Astrocyte (in vitro differentiated cells and primary cell): ENCODE results near the gene UQCRFS1. TPM values are rescaled to one million over a fixed set of nuclear protein-coding genes. Genes with fewer than 3 reads are reported as not detected.

ENCODE experiments used
- DNase-seq: peaks from one replicate; pipeline ENCODE4 v3.0.0-alpha.2; 2010; ENCODE audit warnings: low read depth
- FAIRE-seq: peaks from 2 replicates; lab custom pipeline; 2011; peaks lifted over from hg19 to GRCh38; lab: Jason Lieb, UNC
- H2AFZ ChIP-seq: 2 replicates; pipeline ENCODE4 v1.6.0; 2012; ENCODE audit warnings: low read depth, low read length, inconsistent platforms
- H3K27ac ChIP-seq: 2 replicates; pipeline ENCODE4 v1.5.1; 2011; ENCODE audit warnings: low read depth, low read length, inconsistent platforms
- H3K27me3 ChIP-seq: 2 replicates; pipeline ENCODE4 v1.6.0; 2011; ENCODE audit warnings: low read length, inconsistent platforms; ENCODE audit not compliant: insufficient read depth
- H3K36me3 ChIP-seq: 2 replicates; pipeline ENCODE4 v1.5.1; 2011; ENCODE audit warnings: low read length, inconsistent platforms; ENCODE audit not compliant: insufficient read depth
- H3K4me1 ChIP-seq: 2 replicates; pipeline ENCODE4 v1.5.1; 2011; ENCODE audit warnings: low read length, inconsistent platforms; ENCODE audit not compliant: insufficient read depth
- H3K4me2 ChIP-seq: 2 replicates; pipeline ENCODE4 v1.6.0; 2012; ENCODE audit warnings: low read length, inconsistent platforms
- H3K4me3 ChIP-seq: 2 replicates; pipeline ENCODE4 v1.5.1; 2011; ENCODE audit warnings: low read depth, mild to moderate bottlenecking, low read length, inconsistent platforms; ENCODE audit not compliant: insufficient read depth
- H3K79me2 ChIP-seq: 2 replicates; pipeline ENCODE4 v1.6.0; 2012; ENCODE audit warnings: mild to moderate bottlenecking, low read length, inconsistent platforms; ENCODE audit not compliant: insufficient read depth
- H3K9ac ChIP-seq: 2 replicates; pipeline ENCODE4 v1.6.0; 2012; ENCODE audit warnings: mild to moderate bottlenecking, low read length, inconsistent platforms
- H3K9me3 ChIP-seq: 2 replicates; pipeline ENCODE4 v1.5.1; 2012; ENCODE audit warnings: low read depth, mild to moderate bottlenecking, low read length, inconsistent platforms; ENCODE audit not compliant: insufficient read depth
- H4K20me1 ChIP-seq: 2 replicates; pipeline ENCODE4 v1.6.0; 2012; ENCODE audit warnings: low read length, inconsistent platforms; ENCODE audit not compliant: insufficient read depth
- H3K27ac Mint-ChIP-seq: one replicate; pipeline ENCODE4 v1.8.0; 2021; ENCODE audit warnings: mild to moderate bottlenecking, mixed read lengths; ENCODE audit not compliant: unreplicated experiment
- H3K27me3 Mint-ChIP-seq: one replicate; pipeline ENCODE4 v1.8.0; 2021; ENCODE audit warnings: low read depth, mixed read lengths; ENCODE audit not compliant: unreplicated experiment
- H3K36me3 Mint-ChIP-seq: one replicate; pipeline ENCODE4 v1.8.0; 2021; ENCODE audit warnings: low read depth, mixed read lengths; ENCODE audit not compliant: unreplicated experiment
- H3K4me1 Mint-ChIP-seq: one replicate; pipeline ENCODE4 v1.8.0; 2021; ENCODE audit warnings: low read depth, mixed read lengths; ENCODE audit not compliant: unreplicated experiment
- H3K4me3 Mint-ChIP-seq: one replicate; pipeline ENCODE4 v1.8.0; 2021; ENCODE audit warnings: mild to moderate bottlenecking, moderate library complexity, mixed read lengths; ENCODE audit not compliant: unreplicated experiment
- H3K9me3 Mint-ChIP-seq: one replicate; pipeline ENCODE4 v1.8.0; 2021; ENCODE audit warnings: mild to moderate bottlenecking, mixed read lengths; ENCODE audit not compliant: unreplicated experiment
- EZH2 ChIP-seq: IDR thresholded peaks from 2 replicates; pipeline ENCODE4 v1.6.1; 2012; ENCODE audit warnings: mild to moderate bottlenecking, low read length, inconsistent platforms; ENCODE audit not compliant: insufficient read depth
- total RNA-seq: library from RNA; stranded (reverse); gene quantifications from 2 replicates; pipeline ENCODE4 v1.2.1, GENCODE V29; 2021
- TF ChIP-seq, protein P1 (sequence below): IDR thresholded peaks from 2 replicates; pipeline ENCODE4 v1.5.1; 2011; ENCODE audit warnings: low read depth, mild to moderate bottlenecking, inconsistent platforms, low read length, moderate library complexity; ENCODE audit not compliant: insufficient read depth

The UQCRFS1 gene
- total RNA-seq, 1 donor from 2014 or later: 33.1 TPM

DNA sequence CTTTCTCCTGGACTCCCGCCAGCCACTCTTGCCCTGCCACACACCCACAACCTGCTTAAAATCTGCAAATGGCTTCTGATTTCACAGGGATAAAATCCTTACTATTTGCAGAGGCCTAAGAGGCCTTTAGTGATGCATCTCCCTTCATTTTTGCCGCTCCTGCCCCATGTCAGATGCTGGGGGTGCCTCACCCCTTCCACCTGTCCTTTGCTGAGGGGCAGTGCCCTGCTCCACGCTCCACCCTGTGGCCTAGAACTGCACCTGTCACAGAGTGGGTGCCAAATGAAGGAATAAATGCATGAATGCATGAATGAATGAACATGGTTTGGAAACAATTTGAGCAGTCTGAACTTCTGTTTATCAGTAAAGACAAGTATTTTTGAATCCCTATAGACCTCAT is 34.1 kb upstream of the UQCRFS1 start:
- Mint-ChIP-seq H3K36me3 (no peaks in the 10 kb centered on the region), H3K27ac (no peak overlapping the region), H3K9me3 (no peaks in the 10 kb centered on the region), H3K4me3 (no peak overlapping the region), H3K4me1 (no peaks in the 10 kb centered on the region), H3K27me3 (peaks cover 28% of the 10 kb centered on the region)
- Histone ChIP-seq H3K27ac (no peak overlapping the region), H3K36me3 (no peaks in the 10 kb centered on the region), H3K9me3 (no peaks in the 10 kb centered on the region), H3K79me2 (no peaks in the 10 kb centered on the region), H3K4me1 (no peaks in the 10 kb centered on the region), H3K9ac (no peak overlapping the region), H3K4me3 (no peak overlapping the region), H4K20me1 (no peaks in the 10 kb centered on the region), H3K27me3 (no peaks in the 10 kb centered on the region), H3K4me2 (no peak overlapping the region), H2AFZ (no peak overlapping the region)
- FAIRE-seq (no peak), DNase-seq (no peak)
- TF ChIP-seq EZH2: no peak
- TF ChIP-seq, protein P1, sequence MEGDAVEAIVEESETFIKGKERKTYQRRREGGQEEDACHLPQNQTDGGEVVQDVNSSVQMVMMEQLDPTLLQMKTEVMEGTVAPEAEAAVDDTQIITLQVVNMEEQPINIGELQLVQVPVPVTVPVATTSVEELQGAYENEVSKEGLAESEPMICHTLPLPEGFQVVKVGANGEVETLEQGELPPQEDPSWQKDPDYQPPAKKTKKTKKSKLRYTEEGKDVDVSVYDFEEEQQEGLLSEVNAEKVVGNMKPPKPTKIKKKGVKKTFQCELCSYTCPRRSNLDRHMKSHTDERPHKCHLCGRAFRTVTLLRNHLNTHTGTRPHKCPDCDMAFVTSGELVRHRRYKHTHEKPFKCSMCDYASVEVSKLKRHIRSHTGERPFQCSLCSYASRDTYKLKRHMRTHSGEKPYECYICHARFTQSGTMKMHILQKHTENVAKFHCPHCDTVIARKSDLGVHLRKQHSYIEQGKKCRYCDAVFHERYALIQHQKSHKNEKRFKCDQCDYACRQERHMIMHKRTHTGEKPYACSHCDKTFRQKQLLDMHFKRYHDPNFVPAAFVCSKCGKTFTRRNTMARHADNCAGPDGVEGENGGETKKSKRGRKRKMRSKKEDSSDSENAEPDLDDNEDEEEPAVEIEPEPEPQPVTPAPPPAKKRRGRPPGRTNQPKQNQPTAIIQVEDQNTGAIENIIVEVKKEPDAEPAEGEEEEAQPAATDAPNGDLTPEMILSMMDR: no peak

DNA sequence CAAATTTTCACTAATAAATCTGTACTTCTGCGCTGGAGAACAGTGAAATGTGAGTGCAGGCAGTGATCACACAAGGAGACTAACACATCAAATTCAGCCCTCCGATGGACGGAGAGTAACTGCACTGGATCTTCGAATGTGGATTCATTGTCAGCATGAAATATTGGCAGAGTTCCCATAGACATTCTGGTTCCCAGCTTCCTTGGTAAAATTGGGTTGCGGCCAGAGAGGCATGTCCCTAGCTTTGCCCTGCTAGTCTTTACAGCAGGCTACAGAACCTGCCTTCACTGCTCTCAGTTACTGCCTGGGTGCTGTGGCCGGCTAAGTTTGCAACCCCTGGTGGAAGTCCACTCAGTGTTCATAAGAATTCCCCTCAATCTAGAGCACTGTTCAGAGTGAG is 32.3 kb upstream of the UQCRFS1 start:
- peaks cover 26% of the 10 kb centered on the region for H3K27me3 Mint-ChIP-seq
- TF ChIP-seq EZH2: no peak
- TF ChIP-seq, protein P1: no peak
- DNase-seq: no peak
- no peak for FAIRE-seq
- H3K4me1 Mint-ChIP-seq: no peaks in the 10 kb centered on the region
- Histone ChIP-seq H4K20me1 (no peaks in the 10 kb centered on the region), H3K79me2 (no peaks in the 10 kb centered on the region), H3K27ac (no peak overlapping the region), H3K4me3 (no peak overlapping the region), H3K9ac (no peak overlapping the region), H3K27me3 (no peaks in the 10 kb centered on the region), H3K4me1 (no peaks in the 10 kb centered on the region), H3K4me2 (no peak overlapping the region), H3K9me3 (no peaks in the 10 kb centered on the region), H2AFZ (no peak overlapping the region), H3K36me3 (no peaks in the 10 kb centered on the region)
- no peaks in the 10 kb centered on the region for H3K36me3 Mint-ChIP-seq
- no peak overlapping the region for H3K27ac Mint-ChIP-seq
- H3K4me3 Mint-ChIP-seq: no peak overlapping the region
- no peaks in the 10 kb centered on the region for H3K9me3 Mint-ChIP-seq

DNA sequence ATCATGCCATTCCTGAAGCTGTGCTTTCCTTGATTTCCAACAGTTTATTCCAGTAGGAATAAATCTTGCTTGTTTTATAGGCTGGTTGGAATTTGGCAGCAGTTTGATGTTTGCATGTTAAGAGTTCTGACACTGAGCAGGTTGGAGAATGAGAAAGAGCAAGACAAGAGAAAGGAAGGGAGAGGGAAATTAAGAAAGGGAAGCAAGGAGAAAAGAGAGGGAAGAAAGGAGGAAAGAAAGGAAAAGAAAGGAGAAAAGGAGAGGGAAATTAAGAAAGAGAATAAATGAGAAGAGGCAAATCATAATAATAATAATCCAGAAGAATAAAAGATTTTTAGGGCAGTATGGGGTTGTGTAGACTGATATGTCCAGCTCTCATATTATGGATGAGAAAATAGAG is 28.4 kb upstream of the UQCRFS1 start:
- H3K4me3 Mint-ChIP-seq: no peak overlapping the region
- H3K27ac ChIP-seq: no peak overlapping the region
- H3K27me3 Mint-ChIP-seq: peaks cover 12% of the 10 kb centered on the region
- H3K4me1 Mint-ChIP-seq: no peaks in the 10 kb centered on the region
- no peaks in the 10 kb centered on the region for H3K36me3 Mint-ChIP-seq
- H3K9ac ChIP-seq: no peak overlapping the region
- no peak overlapping the region for H2AFZ ChIP-seq
- H3K9me3 Mint-ChIP-seq: peaks cover under 1% of the 10 kb centered on the region
- H3K36me3 ChIP-seq: no peaks in the 10 kb centered on the region
- no peak overlapping the region for H3K27ac Mint-ChIP-seq
- no peak for FAIRE-seq
- no peaks in the 10 kb centered on the region for H3K4me1 ChIP-seq
- H3K4me2 ChIP-seq: no peak overlapping the region
- no peaks in the 10 kb centered on the region for H3K27me3 ChIP-seq
- no peaks in the 10 kb centered on the region for H3K9me3 ChIP-seq
- no peak for TF ChIP-seq EZH2
- TF ChIP-seq, protein P1: no peak
- H4K20me1 ChIP-seq: no peaks in the 10 kb centered on the region
- H3K4me3 ChIP-seq: no peak overlapping the region
- H3K79me2 ChIP-seq: no peaks in the 10 kb centered on the region
- DNase-seq: no peak
